HCT116 (cell line): ENCODE measurements around the gene PACRG.

ENCODE experiments used
- POLR2A ChIP-seq: IDR thresholded peaks from 2 replicates; pipeline ENCODE4 v1.7.0; 2011; ENCODE audit warnings: borderline replicate concordance; ENCODE audit not compliant: insufficient read depth, insufficient read length; ENCODE audit errors: extremely low read depth
- POLR2AphosphoS5 ChIP-seq: IDR thresholded peaks from 2 replicates; pipeline ENCODE4 v1.6.1; 2011; ENCODE audit warnings: mild to moderate bottlenecking, low read depth, low read length, moderate library complexity
- TF ChIP-seq, protein P1 (sequence below), 3 experiments: fragments of 200-600 bp in 1 of 3; sonication (generic) in 1 of 3; IDR thresholded peaks in 2 of 3; conservative IDR thresholded peaks in 1 of 3; 2 replicates each; pipeline ENCODE4 v1.5.1; 2012 to 2017; ENCODE audit warnings: low read depth in 2 of 3, low read length in 2 of 3, antibody characterized with exemption in 1 of 3, borderline replicate concordance in 1 of 3, control low read depth in 1 of 3, mild to moderate bottlenecking in 1 of 3, mixed read lengths in 1 of 3, mixed run types in 1 of 3, moderate library complexity in 1 of 3; ENCODE audit not compliant: insufficient read depth in 1 of 3

DNA sequence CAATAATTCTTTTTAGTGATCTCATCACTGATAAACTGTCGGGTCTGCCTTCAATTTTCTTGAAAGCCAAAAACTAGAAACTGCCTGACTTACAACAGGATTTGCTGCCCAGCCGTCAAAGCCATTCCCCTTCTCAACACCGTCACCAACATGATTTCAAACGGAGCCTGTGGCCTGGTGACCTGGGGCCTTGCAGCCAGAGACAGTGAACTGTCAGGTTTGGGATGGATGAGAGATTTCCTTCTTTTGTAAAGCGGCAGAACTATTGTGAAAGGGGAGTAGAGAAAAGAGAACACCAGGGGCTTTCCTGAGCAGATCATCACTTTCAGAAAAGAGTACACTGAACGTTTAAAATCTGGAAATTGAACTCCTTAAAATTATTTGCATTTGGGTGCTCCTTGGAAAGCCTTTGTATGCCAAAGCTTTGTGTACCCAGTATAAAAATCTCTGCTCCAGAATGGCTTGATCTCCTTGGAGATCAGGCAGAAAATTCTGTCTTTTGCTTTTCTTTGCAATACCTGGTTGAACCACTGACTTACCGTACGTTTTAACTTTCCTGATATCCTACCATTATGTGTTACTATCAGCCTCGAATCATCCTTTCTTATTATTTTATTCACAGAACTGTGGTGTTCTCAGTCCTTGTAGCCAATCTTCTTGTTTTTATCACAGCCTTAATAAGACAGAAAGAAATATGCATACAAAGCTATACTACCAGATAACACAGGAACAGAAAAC lies 125.2 kb downstream of the PACRG start:
- TF ChIP-seq POLR2AphosphoS5, result no peak
- no peak for TF ChIP-seq POLR2A
- TF ChIP-seq, protein P1, sequence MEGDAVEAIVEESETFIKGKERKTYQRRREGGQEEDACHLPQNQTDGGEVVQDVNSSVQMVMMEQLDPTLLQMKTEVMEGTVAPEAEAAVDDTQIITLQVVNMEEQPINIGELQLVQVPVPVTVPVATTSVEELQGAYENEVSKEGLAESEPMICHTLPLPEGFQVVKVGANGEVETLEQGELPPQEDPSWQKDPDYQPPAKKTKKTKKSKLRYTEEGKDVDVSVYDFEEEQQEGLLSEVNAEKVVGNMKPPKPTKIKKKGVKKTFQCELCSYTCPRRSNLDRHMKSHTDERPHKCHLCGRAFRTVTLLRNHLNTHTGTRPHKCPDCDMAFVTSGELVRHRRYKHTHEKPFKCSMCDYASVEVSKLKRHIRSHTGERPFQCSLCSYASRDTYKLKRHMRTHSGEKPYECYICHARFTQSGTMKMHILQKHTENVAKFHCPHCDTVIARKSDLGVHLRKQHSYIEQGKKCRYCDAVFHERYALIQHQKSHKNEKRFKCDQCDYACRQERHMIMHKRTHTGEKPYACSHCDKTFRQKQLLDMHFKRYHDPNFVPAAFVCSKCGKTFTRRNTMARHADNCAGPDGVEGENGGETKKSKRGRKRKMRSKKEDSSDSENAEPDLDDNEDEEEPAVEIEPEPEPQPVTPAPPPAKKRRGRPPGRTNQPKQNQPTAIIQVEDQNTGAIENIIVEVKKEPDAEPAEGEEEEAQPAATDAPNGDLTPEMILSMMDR (IDR thresholded peaks at IDR 0.05 in 2 of 3, conservative IDR thresholded peaks at IDR 0.05 in 1 of 3; ENCODE audit: borderline replicate concordance in 1 of 3, insufficient read depth in 1 of 3, low read depth in 2 of 3, low read length in 2 of 3), result no peak
